ENCODE data around the gene SMARCA2. TPM values are rescaled to one million over a fixed set of nuclear protein-coding genes. Genes with fewer than 3 reads are reported as not detected.

Gene SMARCA2
- total and polyA plus RNA-seq, 9 donors, result 108 to 404 (median 199) TPM

DNA sequence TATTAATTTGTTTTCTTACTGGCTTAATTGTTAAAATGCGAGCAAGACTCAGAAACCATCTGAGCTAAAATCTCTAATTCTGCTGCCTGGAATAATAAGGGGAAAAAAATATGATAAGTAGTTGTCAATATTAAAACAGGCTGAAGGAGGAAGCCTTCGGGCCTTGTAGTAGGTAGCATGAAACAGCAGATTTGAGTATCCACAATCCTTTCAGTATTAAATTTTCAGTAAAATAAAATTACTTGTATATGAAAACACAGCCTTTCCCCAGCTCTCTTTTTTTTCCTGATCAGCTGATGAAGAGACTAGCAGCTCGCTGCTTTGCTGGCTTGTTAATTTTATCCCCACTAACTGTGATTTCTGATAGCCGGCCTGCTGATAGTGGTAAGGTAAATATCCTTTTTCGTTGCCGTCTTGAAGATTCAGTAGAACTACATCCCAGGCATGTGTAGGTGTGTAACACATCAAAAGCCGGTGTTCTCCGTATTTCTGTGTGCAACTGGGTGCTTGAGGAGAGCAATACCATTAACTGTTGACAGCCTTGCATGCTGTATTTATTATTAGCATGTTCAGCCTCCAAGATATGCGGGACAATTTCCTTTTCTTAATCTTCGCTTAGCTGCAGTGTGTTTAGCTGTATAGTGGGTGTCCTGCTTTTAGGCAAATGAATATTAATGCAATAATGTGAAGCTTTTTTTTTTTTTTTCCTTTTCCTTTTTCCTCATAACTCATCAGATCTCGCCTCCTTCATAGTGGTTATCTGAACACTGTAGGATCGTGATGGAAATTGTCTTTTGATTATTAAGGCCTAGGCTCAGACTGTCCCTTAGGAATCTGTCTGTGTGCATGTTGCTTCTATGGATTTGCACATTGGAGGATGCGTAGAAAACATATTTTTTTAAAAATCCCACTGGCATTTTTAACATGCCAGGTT is 144.6 kb downstream of the SMARCA2 start:
- Histone ChIP-seq H3K4me1 (ENCODE audit: insufficient read depth) (peaks cover 2% of the 10 kb centered on the region), H3K4me3 (peak overlapping the region; percentile 36), H3K36me3 (no peaks in the 10 kb centered on the region), H3K27ac (peak overlapping the region; percentile 53 to 85), H3K9me3 (no peaks in the 10 kb centered on the region), H3K27me3 (no peaks in the 10 kb centered on the region)
- WGBS, 3 donors, result 4 to 7% (median 5%) methylated on average over 13 of the region's 13 CpGs
- no peak for DNase-seq
- TF ChIP-seq EP300 (IDR thresholded peaks at IDR 0.05) (no peak), POLR2A (IDR thresholded peaks at IDR 0.05) (no peak), CTCF (IDR thresholded peaks at IDR 0.05) (no peak)
- intact Hi-C loops (cut with DNase I), result loop anchor here in 1 of 4 donors (5.0 kb wide), 1 partner anchor 463 kb away; the partner anchor contains the start of gene VLDLR

DNA sequence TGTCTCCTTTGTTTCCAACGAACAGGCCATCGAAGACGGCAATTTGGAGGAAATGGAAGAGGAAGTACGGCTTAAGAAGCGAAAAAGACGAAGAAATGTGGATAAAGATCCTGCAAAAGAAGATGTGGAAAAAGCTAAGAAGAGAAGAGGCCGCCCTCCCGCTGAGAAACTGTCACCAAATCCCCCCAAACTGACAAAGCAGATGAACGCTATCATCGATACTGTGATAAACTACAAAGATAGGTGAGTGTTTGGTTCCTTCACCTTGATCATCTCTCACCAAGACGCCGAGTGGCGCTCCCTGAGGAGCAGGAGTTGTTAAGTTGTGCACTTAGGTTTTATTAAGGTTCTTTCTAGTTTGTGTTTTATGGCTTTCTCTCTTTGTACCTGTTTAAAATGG is 146.5 kb downstream of the SMARCA2 start:
- WGBS, 3 donors, result 93 to 96% (median 96%) methylated on average over 13 of the region's 13 CpGs
- H3K9me3 ChIP-seq, result no peaks in the 10 kb centered on the region
- no peak overlapping the region for H3K4me3 ChIP-seq
- no peak for DNase-seq
- H3K36me3 ChIP-seq, result no peaks in the 10 kb centered on the region
- H3K27me3 ChIP-seq, result no peaks in the 10 kb centered on the region
- TF ChIP-seq EP300 (IDR thresholded peaks at IDR 0.05), result no peak
- no peak for TF ChIP-seq CTCF (IDR thresholded peaks at IDR 0.05)
- no peak for TF ChIP-seq POLR2A (IDR thresholded peaks at IDR 0.05)
- peaks cover 5% of the 10 kb centered on the region for H3K4me1 ChIP-seq (ENCODE audit: insufficient read depth)
- H3K27ac ChIP-seq, result no peak overlapping the region
- intact Hi-C loops (cut with DNase I), result no loop called here

DNA sequence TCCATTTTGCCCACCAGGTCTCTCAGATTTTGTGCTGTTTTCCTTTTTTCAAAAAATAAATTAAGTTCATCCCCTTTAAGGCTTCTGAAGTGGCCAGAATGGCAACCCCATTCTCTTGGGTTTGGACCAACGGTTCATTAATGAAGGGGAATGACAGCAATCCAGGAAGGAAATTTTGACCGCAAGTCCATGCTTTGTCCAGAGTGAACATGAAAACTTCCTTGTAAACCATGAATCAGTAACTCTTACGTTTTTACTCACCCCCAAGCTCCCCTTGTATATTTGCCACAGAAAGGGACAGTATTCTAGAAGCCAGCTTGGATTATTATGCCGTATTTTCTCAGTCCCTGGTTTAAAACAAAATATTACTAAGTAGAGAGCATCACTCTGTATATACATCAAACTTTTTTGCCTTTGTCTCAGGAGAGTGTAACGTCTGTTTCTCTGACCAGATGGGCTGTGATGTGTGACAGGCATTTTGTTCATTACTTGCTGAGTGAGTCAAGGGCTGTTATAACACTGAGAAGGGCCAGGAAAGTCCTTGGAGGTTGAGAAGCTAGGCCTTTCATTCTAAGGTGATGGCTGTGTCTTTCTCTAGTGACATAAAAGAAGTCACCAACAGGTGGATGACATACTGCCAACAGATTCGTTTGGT is 148.2 kb downstream of the SMARCA2 start:
- Histone ChIP-seq H3K4me3 (no peak overlapping the region), H3K27me3 (no peaks in the 10 kb centered on the region), H3K9me3 (no peaks in the 10 kb centered on the region), H3K4me1 (ENCODE audit: insufficient read depth) (peaks cover 7% of the 10 kb centered on the region), H3K27ac (no peak overlapping the region), H3K36me3 (no peaks in the 10 kb centered on the region)
- no peak for TF ChIP-seq EP300 (IDR thresholded peaks at IDR 0.05)
- 84 to 85% (median 84%) methylated on average over 6 of the region's 6 CpGs for WGBS, 3 donors
- intact Hi-C loops (cut with DNase I), result no loop called here
- no peak for DNase-seq

- H3K27me3 ChIP-seq, result no peaks in the 10 kb centered on the region
- intact Hi-C loops (cut with DNase I), result no loop called here
- no peak overlapping the region for H3K4me3 ChIP-seq
- no peak for TF ChIP-seq POLR2A (IDR thresholded peaks at IDR 0.05)
- H3K4me1 ChIP-seq (ENCODE audit: insufficient read depth), result peaks cover 7% of the 10 kb centered on the region
- no peaks in the 10 kb centered on the region for H3K9me3 ChIP-seq
- WGBS, 3 donors, result 94 to 97% (median 95%) methylated on average over 1 of the region's 1 CpG
- H3K27ac ChIP-seq, result no peak overlapping the region
- DNase-seq, result no peak
- H3K36me3 ChIP-seq, result no peaks in the 10 kb centered on the region
Measured at GRCh38 chr9:2164268-2164667, 149.1 kb downstream of the SMARCA2 start.

GRCh38 chr9:2166203-2166602 is 151.1 kb downstream of the SMARCA2 start:
- peaks cover 7% of the 10 kb centered on the region for H3K4me1 ChIP-seq (ENCODE audit: insufficient read depth)
- intact Hi-C loops (cut with DNase I), result no loop called here
- 93 to 100% (median 99%) methylated on average over 1 of the region's 1 CpG for WGBS, 3 donors
- H3K9me3 ChIP-seq, result no peaks in the 10 kb centered on the region
- H3K4me3 ChIP-seq, result no peak overlapping the region
- H3K27me3 ChIP-seq, result no peaks in the 10 kb centered on the region
- H3K36me3 ChIP-seq, result no peaks in the 10 kb centered on the region
- peak overlapping the region in 1 of 2 donors; percentile 22 for H3K27ac ChIP-seq
- DNase-seq, result no peak
- TF ChIP-seq CTCF (IDR thresholded peaks at IDR 0.05) (no peak), POLR2A (IDR thresholded peaks at IDR 0.05) (no peak), EP300 (IDR thresholded peaks at IDR 0.05) (no peak)
